SK-N-MC (cell line): Measurements from ENCODE around the gene FOXP2.
"Not testable (repeated sequence)": the region's sequence is repeated elsewhere in the genome, so short reads cannot be mapped to it uniquely, and the experiment has no call there.

Experiments
- DNase-seq: peaks from one replicate; pipeline ENCODE4 v3.0.0-alpha.2; 2011; ENCODE audit warnings: low read depth, low spot score
- H3K27ac ChIP-seq: fragments of 200-600 bp; sonication (generic); 2 replicates; pipeline ENCODE4 v1.5.1; 2016; ENCODE audit warnings: mixed run types
- H3K36me3 ChIP-seq: fragments of 200-600 bp; sonication (generic); 2 replicates; pipeline ENCODE4 v1.6.1; 2017; ENCODE audit warnings: antibody characterized with exemption, low read length, mixed read lengths; ENCODE audit not compliant: insufficient read depth
- H3K4me3 ChIP-seq: fragments of 200-600 bp; sonication (generic); 2 replicates; pipeline ENCODE4 v1.5.1; 2016
- H3K9ac ChIP-seq: fragments of 200-600 bp; sonication (generic); 2 replicates; pipeline ENCODE4 v1.8.0; 2017; ENCODE audit warnings: mixed run types, mixed read lengths; ENCODE audit not compliant: insufficient read length
- H3K9me3 ChIP-seq: fragments of 200-600 bp; sonication (generic); 2 replicates; pipeline ENCODE4 v1.6.1; 2017; ENCODE audit warnings: low read depth, mild to moderate bottlenecking, antibody characterized with exemption, low read length, moderate library complexity, mixed read lengths
- EZH2 ChIP-seq: fragments of 200-600 bp; sonication (generic); IDR thresholded peaks from one replicate; pipeline ENCODE4 v1.6.1; 2017; ENCODE audit warnings: antibody characterized with exemption
- FOXP2 ChIP-seq: optimal IDR thresholded peaks from 2 replicates; pipeline ENCODE3; 2011; ENCODE audit warnings: mild to moderate bottlenecking, moderate library complexity; ENCODE audit not compliant: insufficient read depth; ENCODE audit errors: extremely low read length, control extremely low read depth
- POLR2AphosphoS5 ChIP-seq: IDR thresholded peaks from 2 replicates; pipeline ENCODE4 v1.6.1; 2012; ENCODE audit warnings: mild to moderate bottlenecking, low read depth, low read length, borderline replicate concordance

FOXP2 gene

DNA sequence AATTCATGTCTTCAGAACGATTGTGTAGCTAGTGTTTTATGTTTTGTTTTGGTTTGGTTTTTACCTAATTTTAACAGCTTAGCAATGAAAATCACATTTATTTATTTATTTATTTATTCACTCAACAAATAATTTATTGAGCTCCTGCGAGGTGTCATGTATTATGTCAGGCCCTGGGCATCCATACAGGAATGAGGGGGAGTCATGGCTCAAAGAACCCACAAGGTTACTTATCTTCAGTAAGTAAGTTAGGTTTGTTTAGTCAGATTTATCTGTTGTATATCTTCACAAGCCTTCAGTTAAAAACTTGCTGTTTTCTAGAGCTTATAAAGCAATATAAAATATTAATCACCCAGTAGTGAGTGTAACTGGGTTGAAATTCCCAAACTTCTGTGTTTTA, 45.4 kb downstream of the FOXP2 start:
- Histone ChIP-seq H3K4me3 (no peak overlapping the region), H3K9me3 (no peaks in the 10 kb centered on the region), H3K9ac (no peak overlapping the region), H3K36me3 (no peaks in the 10 kb centered on the region), H3K27ac (no peak overlapping the region)
- TF ChIP-seq EZH2 (no peak), POLR2AphosphoS5 (no peak), FOXP2 (no peak)
- no peak for DNase-seq

DNA sequence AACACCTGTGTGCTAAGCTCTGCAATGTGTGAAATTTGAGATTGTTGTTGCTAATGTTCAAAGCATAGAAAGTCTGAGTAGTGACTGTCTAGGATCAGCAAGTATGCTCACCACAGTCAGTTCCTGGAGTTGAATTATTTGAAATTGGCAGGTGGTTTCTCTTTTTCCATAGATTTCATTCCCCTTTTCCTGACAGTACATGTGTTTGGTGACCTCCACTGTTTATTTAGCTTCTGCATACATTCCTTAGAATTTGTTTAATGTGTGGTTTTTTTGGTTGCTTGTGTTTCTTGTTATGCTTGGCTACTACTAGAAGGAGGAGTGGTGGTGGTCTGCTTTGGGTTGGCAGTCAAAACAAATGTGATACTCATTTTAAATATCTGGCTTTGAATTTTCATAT, 52.3 kb downstream of the FOXP2 start:
- H3K9me3 ChIP-seq = no peaks in the 10 kb centered on the region

GRCh38 chr7:114468844-114469243, 54.2 kb downstream of the FOXP2 start:
- TF ChIP-seq POLR2AphosphoS5 = no peak
- no peak for TF ChIP-seq EZH2
- no peak for TF ChIP-seq FOXP2
- no peak overlapping the region for H3K27ac ChIP-seq
- no peaks in the 10 kb centered on the region for H3K9me3 ChIP-seq
- no peak overlapping the region for H3K9ac ChIP-seq
- no peak overlapping the region for H3K4me3 ChIP-seq
- H3K36me3 ChIP-seq = no peaks in the 10 kb centered on the region
- no peak for DNase-seq

More for the DNA sequence above, 52.3 kb downstream of the FOXP2 start:
- H3K9ac ChIP-seq = no peak overlapping the region
- H3K27ac ChIP-seq = no peak overlapping the region
- no peak overlapping the region for H3K4me3 ChIP-seq
- no peak for TF ChIP-seq POLR2AphosphoS5
- TF ChIP-seq EZH2 = no peak
- TF ChIP-seq FOXP2 = no peak
- H3K36me3 ChIP-seq = no peaks in the 10 kb centered on the region
- DNase-seq = no peak

DNA sequence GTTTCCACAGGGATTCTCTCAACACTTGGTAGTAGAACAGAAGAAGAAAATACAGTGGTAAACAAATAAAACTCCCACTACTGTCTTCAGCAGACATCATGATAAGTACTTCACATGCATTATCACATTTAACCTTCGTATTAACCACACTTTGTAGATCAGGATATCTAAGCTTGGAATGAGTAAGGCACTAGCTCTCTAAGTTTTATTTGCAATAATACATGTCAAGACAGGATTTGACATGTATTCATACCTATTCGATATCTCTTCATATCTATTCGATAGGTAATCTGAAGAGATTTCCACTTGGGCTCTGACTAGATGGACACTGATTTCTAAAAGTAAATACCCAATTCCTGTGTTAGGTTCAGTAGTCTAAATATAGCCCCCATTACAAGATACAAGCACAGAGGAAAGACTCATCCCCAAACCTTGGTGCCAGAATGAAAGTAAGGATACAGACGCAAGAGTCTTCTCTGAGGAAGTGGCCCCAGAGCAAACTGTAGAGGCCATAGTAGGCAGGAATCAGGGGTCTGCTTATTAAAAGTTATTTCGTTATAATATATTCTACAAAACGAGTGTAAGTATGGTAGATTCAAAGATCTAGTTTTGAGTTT, 58.4 kb downstream of the FOXP2 start:
- TF ChIP-seq POLR2AphosphoS5 (no peak), FOXP2 (no peak), EZH2 (no peak)
- H3K9me3 ChIP-seq = peaks cover 3% of the 10 kb centered on the region; the same call in 1 of the 2 replicates
- H3K9ac ChIP-seq = no peak overlapping the region
- H3K27ac ChIP-seq = no peak overlapping the region
- H3K4me3 ChIP-seq = no peak overlapping the region
- H3K36me3 ChIP-seq = no peaks in the 10 kb centered on the region
- DNase-seq = no peak

DNA sequence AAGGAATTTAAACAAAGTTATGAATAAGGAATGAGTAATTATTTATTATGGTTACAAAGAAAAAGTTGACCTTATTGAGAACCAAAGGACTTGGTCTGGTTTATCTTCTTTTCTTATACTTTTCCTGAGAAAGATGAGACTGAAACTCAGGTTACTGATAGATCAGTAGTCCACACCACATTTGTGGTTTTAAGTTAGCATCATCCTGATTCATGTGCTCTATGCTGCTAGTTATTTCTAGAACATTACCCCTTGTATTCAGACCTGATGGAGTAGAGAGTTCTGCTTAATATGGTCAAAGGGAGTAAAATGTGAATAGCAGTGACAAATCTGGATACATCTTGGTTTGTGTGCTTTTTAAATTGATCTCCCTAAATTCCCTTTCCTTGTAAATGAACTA, 63.8 kb downstream of the FOXP2 start:
- TF ChIP-seq EZH2 (no peak), FOXP2 (no peak), POLR2AphosphoS5 (no peak)

GRCh38 chr7:114481999-114482398, 67.4 kb downstream of the FOXP2 start:
- Histone ChIP-seq H3K9ac (no peak overlapping the region), H3K9me3 (no peaks in the 10 kb centered on the region), H3K36me3 (no peaks in the 10 kb centered on the region), H3K27ac (no peak overlapping the region), H3K4me3 (no peak overlapping the region)
- peak; percentile 93 for DNase-seq
- TF ChIP-seq FOXP2 = peak; percentile 88
- TF ChIP-seq POLR2AphosphoS5 = peak; percentile 52; the same call in 1 of the 2 replicates
- TF ChIP-seq EZH2 = no peak

More for the DNA sequence above, 63.8 kb downstream of the FOXP2 start:
- Histone ChIP-seq H3K4me3 (no peak overlapping the region), H3K36me3 (no peaks in the 10 kb centered on the region), H3K9ac (no peak overlapping the region), H3K9me3 (peaks cover 3% of the 10 kb centered on the region; the same call in 1 of the 2 replicates), H3K27ac (no peak overlapping the region)
- no peak for DNase-seq

- Histone ChIP-seq H3K9ac (no peak overlapping the region), H3K9me3 (no peaks in the 10 kb centered on the region), H3K27ac (no peak overlapping the region), H3K36me3 (no peaks in the 10 kb centered on the region), H3K4me3 (no peak overlapping the region)
- TF ChIP-seq EZH2 = no peak
- TF ChIP-seq POLR2AphosphoS5 = no peak
- no peak for TF ChIP-seq FOXP2
- DNase-seq = no peak
Measured at GRCh38 chr7:114484226-114484625, 69.6 kb downstream of the FOXP2 start.

DNA sequence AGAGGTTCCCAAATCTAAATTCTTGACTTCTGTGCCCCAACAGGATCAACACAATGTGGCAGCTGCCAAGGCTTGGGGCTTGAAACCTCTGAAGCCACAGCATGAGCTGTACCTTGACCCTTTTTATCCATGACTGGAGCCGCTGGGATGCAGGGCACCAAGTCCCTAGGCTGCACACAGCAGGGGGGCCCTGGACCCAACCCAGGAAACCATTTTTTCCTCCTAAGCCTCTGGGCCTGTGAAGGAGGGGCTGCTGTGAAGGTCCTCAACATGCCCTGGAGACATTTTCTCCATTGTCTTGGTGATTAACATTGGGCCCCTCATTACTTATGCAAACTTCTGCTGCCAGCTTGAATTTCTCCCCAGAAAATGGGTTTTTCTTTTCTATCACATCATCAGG, 72.6 kb downstream of the FOXP2 start:
- TF ChIP-seq POLR2AphosphoS5 = no peak
- TF ChIP-seq FOXP2 = no peak
- TF ChIP-seq EZH2 = no peak
- Histone ChIP-seq H3K36me3 (no peaks in the 10 kb centered on the region), H3K9ac (no peak overlapping the region), H3K4me3 (no peak overlapping the region), H3K27ac (no peak overlapping the region), H3K9me3 (no peaks in the 10 kb centered on the region)
- DNase-seq = no peak

GRCh38 chr7:114488696-114489095, 74.1 kb downstream of the FOXP2 start:
- H3K9ac ChIP-seq = no peak overlapping the region

DNA sequence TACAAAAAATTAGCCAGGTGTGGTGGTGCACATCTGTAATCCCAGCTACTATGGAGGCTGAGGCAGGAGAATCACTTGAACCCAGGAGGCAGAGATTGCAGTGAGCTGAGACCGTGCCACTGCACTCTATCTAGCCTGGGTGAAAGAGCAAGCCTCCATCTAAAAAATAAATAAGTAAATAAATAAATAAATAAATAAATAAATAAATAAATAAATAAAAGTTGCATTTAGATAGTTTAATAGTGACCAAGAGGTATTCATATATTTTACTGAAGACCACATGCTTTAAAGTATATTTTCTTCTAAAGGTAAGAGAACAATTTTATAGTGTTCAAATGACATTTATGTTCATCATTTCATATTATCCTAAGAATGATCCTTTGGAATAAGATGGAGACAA, 82.9 kb downstream of the FOXP2 start:
- H3K9ac ChIP-seq, H3K36me3 ChIP-seq, H3K9me3 ChIP-seq, H3K4me3 ChIP-seq, H3K27ac ChIP-seq, DNase-seq: not testable (repeated sequence)

More at GRCh38 chr7:114488696-114489095, 74.1 kb downstream of the FOXP2 start:
- DNase-seq = no peak
- TF ChIP-seq FOXP2 (no peak), POLR2AphosphoS5 (no peak), EZH2 (no peak)
- no peaks in the 10 kb centered on the region for H3K36me3 ChIP-seq
- H3K9me3 ChIP-seq = no peaks in the 10 kb centered on the region
- H3K27ac ChIP-seq = no peak overlapping the region
- H3K4me3 ChIP-seq = no peak overlapping the region
